ENCODE results near the gene CFAP299. TPM values are rescaled to one million over a fixed set of nuclear protein-coding genes. Genes with fewer than 3 reads are reported as not detected.

The CFAP299 gene
- total and polyA plus RNA-seq, 2 donors (not counting 3 experiments of a cell fraction or from before 2014, with no cell fraction given) = not detected

DNA sequence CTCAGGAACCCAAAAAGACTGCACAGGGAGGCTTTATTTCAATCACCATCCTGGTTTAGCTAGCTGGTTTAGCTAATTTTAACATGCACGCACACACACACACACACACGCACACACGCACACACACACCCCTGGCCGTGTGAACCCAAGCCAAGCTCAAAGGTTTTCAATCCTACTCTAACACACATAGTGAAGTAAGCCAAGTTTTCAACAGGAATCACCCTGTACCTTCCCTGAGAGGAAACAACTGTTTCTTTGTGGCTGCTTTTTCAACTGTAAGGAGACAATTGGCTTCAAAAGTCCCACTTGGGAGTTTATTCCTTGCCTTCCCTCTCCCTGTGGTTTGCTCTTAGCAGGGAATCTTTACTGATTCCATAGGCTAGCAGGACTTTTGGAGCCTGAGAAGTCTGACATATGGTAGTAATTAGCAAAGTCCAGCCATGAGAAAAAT, 596.1 kb downstream of the CFAP299 start:
- dilution Hi-C loops (cut with MboI; ENCODE audit: extremely low pct_ligation_motif_present, low sequenced_read_pairs) = no loop called here
- ChIA-PET POLR2A (no interaction called here), CTCF (no interaction called here)
- Histone ChIP-seq H3K4me1 (ENCODE audit: control insufficient read depth, extremely low read depth, insufficient read depth, low read length) (no peaks in the 10 kb centered on the region), H3K9me3 (replicated peaks; ENCODE audit: control insufficient read depth, insufficient read depth, low read length) (peaks cover 3% of the 10 kb centered on the region), H2AFZ (ENCODE audit: low read depth, low read length) (no peak overlapping the region), H3K4me3 (replicated peaks in 1 of 3; ENCODE audit: insufficient read depth in 1 of 3, low read depth in 1 of 3, low read length in 3 of 3) (no peak overlapping the region), H3K36me3 (ENCODE audit: control insufficient read depth in 2 of 2, extremely low read depth in 1 of 2, insufficient read depth in 2 of 2, low read length in 2 of 2) (no peaks in the 10 kb centered on the region), H3K9ac (replicated peaks; ENCODE audit: extremely low read depth, insufficient read depth, low read length) (no peak overlapping the region), H4K20me1 (replicated peaks; ENCODE audit: control insufficient read depth, extremely low read depth, insufficient read depth, low read length) (no peaks in the 10 kb centered on the region), H3K4me2 (ENCODE audit: insufficient read depth, low read length) (no peak overlapping the region), H3K27me3 (ENCODE audit: control insufficient read depth in 2 of 2, insufficient read depth in 2 of 2, low read length in 2 of 2) (no peaks in the 10 kb centered on the region), H3K27ac (ENCODE audit: insufficient read depth, low read depth, low read length) (no peak overlapping the region), H3K9me1 (replicated peaks; ENCODE audit: control insufficient read depth, extremely low read depth, insufficient read depth, low read length) (no peaks in the 10 kb centered on the region), H3K79me2 (ENCODE audit: control insufficient read depth, insufficient read depth, low read length) (no peaks in the 10 kb centered on the region)
- FAIRE-seq (no peak), DNase-seq (ENCODE audit: low read depth, low spot score) (no peak)
- intact Hi-C loops (cut with micrococcal nuclease) = no loop called here
- no TSS peak for BruUV-seq (replicated peaks)
- no peak for TF ChIP-seq JUN (IDR thresholded peaks at IDR 0.05; ENCODE audit: borderline replicate concordance, insufficient read depth, insufficient read length, low read depth)
- no peak for TF ChIP-seq FOS (IDR thresholded peaks at IDR 0.05; ENCODE audit: borderline replicate concordance, insufficient read depth, low read length)
- TF ChIP-seq POLR2A (IDR thresholded peaks at IDR 0.05; ENCODE audit: low read depth, low read length) = no peak
- TF ChIP-seq, protein P1, sequence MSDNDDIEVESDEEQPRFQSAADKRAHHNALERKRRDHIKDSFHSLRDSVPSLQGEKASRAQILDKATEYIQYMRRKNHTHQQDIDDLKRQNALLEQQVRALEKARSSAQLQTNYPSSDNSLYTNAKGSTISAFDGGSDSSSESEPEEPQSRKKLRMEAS (IDR thresholded peaks at IDR 0.05; ENCODE audit: insufficient read depth, insufficient read length) = no peak
- no peak for TF ChIP-seq POLR2AphosphoS5 (IDR thresholded peaks at IDR 0.05; ENCODE audit: insufficient read depth, low read depth, low read length)
- no peak for TF ChIP-seq GATA2 (IDR thresholded peaks at IDR 0.05; ENCODE audit: insufficient read depth, insufficient read length, low read depth, low read length)
- TF ChIP-seq EZH2 (IDR thresholded peaks at IDR 0.05; ENCODE audit: borderline replicate concordance, low read depth, low read length, severe bottlenecking) = no peak

DNA sequence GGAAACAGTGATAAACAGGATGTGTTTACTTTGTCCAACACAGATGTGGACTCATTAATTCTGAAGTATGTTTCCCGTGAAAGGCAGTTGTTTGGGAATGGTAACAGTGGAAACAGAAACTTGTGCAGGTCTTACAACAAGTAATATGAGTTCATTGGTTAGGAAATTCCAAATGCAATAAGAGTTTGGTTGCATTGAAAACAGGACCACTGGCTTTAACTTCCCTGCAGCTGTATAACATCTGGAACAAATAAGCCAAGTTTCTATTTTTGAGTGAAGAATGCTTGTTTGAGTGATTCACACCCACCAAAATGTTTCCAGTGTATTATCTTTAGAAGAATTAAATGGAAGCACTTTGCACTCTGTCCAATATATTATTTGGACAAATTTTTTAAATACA, 612.6 kb downstream of the CFAP299 start:
- ChIA-PET CTCF (no interaction called here), POLR2A (no interaction called here)
- Histone ChIP-seq H3K4me1 (ENCODE audit: control insufficient read depth, extremely low read depth, insufficient read depth, low read length) (no peaks in the 10 kb centered on the region), H3K36me3 (ENCODE audit: control insufficient read depth in 2 of 2, extremely low read depth in 1 of 2, insufficient read depth in 2 of 2, low read length in 2 of 2) (no peaks in the 10 kb centered on the region), H3K79me2 (ENCODE audit: control insufficient read depth, insufficient read depth, low read length) (no peaks in the 10 kb centered on the region), H3K9me3 (replicated peaks; ENCODE audit: control insufficient read depth, insufficient read depth, low read length) (no peaks in the 10 kb centered on the region), H4K20me1 (replicated peaks; ENCODE audit: control insufficient read depth, extremely low read depth, insufficient read depth, low read length) (no peaks in the 10 kb centered on the region), H3K27me3 (ENCODE audit: control insufficient read depth in 2 of 2, insufficient read depth in 2 of 2, low read length in 2 of 2) (no peaks in the 10 kb centered on the region), H3K9me1 (replicated peaks; ENCODE audit: control insufficient read depth, extremely low read depth, insufficient read depth, low read length) (no peaks in the 10 kb centered on the region), H3K4me3 (replicated peaks in 1 of 3; ENCODE audit: insufficient read depth in 1 of 3, low read depth in 1 of 3, low read length in 3 of 3) (no peak overlapping the region), H3K27ac (ENCODE audit: insufficient read depth, low read depth, low read length) (no peak overlapping the region), H3K9ac (replicated peaks; ENCODE audit: extremely low read depth, insufficient read depth, low read length) (no peak overlapping the region), H2AFZ (ENCODE audit: low read depth, low read length) (no peak overlapping the region), H3K4me2 (ENCODE audit: insufficient read depth, low read length) (no peak overlapping the region)
- TF ChIP-seq POLR2AphosphoS5 (IDR thresholded peaks at IDR 0.05; ENCODE audit: insufficient read depth, low read depth, low read length) = no peak
- TF ChIP-seq, protein P2, sequence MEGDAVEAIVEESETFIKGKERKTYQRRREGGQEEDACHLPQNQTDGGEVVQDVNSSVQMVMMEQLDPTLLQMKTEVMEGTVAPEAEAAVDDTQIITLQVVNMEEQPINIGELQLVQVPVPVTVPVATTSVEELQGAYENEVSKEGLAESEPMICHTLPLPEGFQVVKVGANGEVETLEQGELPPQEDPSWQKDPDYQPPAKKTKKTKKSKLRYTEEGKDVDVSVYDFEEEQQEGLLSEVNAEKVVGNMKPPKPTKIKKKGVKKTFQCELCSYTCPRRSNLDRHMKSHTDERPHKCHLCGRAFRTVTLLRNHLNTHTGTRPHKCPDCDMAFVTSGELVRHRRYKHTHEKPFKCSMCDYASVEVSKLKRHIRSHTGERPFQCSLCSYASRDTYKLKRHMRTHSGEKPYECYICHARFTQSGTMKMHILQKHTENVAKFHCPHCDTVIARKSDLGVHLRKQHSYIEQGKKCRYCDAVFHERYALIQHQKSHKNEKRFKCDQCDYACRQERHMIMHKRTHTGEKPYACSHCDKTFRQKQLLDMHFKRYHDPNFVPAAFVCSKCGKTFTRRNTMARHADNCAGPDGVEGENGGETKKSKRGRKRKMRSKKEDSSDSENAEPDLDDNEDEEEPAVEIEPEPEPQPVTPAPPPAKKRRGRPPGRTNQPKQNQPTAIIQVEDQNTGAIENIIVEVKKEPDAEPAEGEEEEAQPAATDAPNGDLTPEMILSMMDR (IDR thresholded peaks at IDR 0.05; ENCODE audit: extremely low read depth in 1 of 2, insufficient read depth in 1 of 2, low read depth in 1 of 2, low read length in 2 of 2) = no peak
- no peak for TF ChIP-seq EZH2 (IDR thresholded peaks at IDR 0.05; ENCODE audit: borderline replicate concordance, low read depth, low read length, severe bottlenecking)
- TF ChIP-seq, protein P1 (IDR thresholded peaks at IDR 0.05; ENCODE audit: insufficient read depth, insufficient read length) = no peak
- TF ChIP-seq JUN (IDR thresholded peaks at IDR 0.05; ENCODE audit: borderline replicate concordance, insufficient read depth, insufficient read length, low read depth) = no peak
- no peak for TF ChIP-seq POLR2A (IDR thresholded peaks at IDR 0.05; ENCODE audit: low read depth, low read length)
- TF ChIP-seq MYC (IDR thresholded peaks at IDR 0.05; ENCODE audit: low read depth, low read length) = no peak
- TF ChIP-seq FOS (IDR thresholded peaks at IDR 0.05; ENCODE audit: borderline replicate concordance, insufficient read depth, low read length) = no peak
- no peak for TF ChIP-seq GATA2 (IDR thresholded peaks at IDR 0.05; ENCODE audit: insufficient read depth, insufficient read length, low read depth, low read length)
- dilution Hi-C loops (cut with MboI; ENCODE audit: extremely low pct_ligation_motif_present, low sequenced_read_pairs) = no loop called here
- DNase-seq (ENCODE audit: low read depth, low spot score) = no peak
- intact Hi-C loops (cut with micrococcal nuclease) = no loop called here
- no peak for FAIRE-seq
- no TSS peak for BruUV-seq (replicated peaks)

All from endothelial cell of umbilical vein (primary cell).